A549 (cell line): ENCODE results near the gene RNF13.

Source experiments
- EP300 ChIP-seq, 2 experiments: fragments of >200 bp; sonication (Bioruptor Twin); formaldehyde crosslinking; IDR thresholded peaks; 2 replicates in 1 of 2; 3 replicates in 1 of 2; pipeline ENCODE4 v1.6.1; 2016 to 2017
- KDM1A ChIP-seq: fragments of 200-600 bp; sonication (generic); IDR thresholded peaks from 2 replicates; pipeline ENCODE4 v1.6.1; 2016; ENCODE audit warnings: low read depth, mild to moderate bottlenecking
- MAZ ChIP-seq: fragments of 150-350 bp; IDR thresholded peaks from 2 replicates; pipeline ENCODE4 v1.6.1; 2014; ENCODE audit warnings: antibody characterized with exemption, low read depth, low read length, borderline replicate concordance
- TF ChIP-seq, protein P1 (sequence below): fragments of >200 bp; sonication (Bioruptor Twin); formaldehyde crosslinking; IDR thresholded peaks from 3 replicates; pipeline ENCODE4 v1.5.1; 2016
- TF ChIP-seq, protein P2 (sequence below): fragments of 450-650 bp; IDR thresholded peaks from 2 replicates; pipeline ENCODE4 v1.6.1; 2014; ENCODE audit warnings: antibody characterized with exemption
- TF ChIP-seq, protein P3 (sequence below): IDR thresholded peaks from 2 replicates; pipeline ENCODE4 v1.6.1; 2012

DNA sequence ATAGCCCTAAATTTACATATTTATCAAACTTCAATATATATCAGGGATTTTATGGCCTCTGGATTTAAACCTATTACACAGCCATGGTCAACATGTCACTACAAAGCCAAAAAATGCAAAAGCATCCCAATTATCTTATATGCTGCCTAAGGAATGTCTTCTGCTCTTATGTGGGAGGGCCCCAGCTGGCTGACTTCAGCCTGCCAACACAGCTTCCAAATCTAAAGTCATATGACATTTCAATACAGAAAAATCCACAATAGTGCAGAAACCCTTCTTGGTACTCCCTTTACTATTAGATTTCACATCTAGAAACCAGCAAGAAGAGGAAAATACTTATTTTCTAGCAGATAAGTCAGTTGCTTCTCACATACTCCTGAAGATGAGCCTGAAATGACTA is 151.3 kb downstream of the RNF13 start:
- TF ChIP-seq, protein P1, sequence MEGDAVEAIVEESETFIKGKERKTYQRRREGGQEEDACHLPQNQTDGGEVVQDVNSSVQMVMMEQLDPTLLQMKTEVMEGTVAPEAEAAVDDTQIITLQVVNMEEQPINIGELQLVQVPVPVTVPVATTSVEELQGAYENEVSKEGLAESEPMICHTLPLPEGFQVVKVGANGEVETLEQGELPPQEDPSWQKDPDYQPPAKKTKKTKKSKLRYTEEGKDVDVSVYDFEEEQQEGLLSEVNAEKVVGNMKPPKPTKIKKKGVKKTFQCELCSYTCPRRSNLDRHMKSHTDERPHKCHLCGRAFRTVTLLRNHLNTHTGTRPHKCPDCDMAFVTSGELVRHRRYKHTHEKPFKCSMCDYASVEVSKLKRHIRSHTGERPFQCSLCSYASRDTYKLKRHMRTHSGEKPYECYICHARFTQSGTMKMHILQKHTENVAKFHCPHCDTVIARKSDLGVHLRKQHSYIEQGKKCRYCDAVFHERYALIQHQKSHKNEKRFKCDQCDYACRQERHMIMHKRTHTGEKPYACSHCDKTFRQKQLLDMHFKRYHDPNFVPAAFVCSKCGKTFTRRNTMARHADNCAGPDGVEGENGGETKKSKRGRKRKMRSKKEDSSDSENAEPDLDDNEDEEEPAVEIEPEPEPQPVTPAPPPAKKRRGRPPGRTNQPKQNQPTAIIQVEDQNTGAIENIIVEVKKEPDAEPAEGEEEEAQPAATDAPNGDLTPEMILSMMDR = no peak
- TF ChIP-seq KDM1A (no peak), EP300 (IDR thresholded peaks at IDR 0.05) (no peak), MAZ (no peak)
- TF ChIP-seq, protein P2, sequence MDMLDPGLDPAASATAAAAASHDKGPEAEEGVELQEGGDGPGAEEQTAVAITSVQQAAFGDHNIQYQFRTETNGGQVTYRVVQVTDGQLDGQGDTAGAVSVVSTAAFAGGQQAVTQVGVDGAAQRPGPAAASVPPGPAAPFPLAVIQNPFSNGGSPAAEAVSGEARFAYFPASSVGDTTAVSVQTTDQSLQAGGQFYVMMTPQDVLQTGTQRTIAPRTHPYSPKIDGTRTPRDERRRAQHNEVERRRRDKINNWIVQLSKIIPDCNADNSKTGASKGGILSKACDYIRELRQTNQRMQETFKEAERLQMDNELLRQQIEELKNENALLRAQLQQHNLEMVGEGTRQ = no peak
- TF ChIP-seq, protein P3, sequence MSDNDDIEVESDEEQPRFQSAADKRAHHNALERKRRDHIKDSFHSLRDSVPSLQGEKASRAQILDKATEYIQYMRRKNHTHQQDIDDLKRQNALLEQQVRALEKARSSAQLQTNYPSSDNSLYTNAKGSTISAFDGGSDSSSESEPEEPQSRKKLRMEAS = no peak
